ENCODE measurements around the gene ITGA1.

ITGA1 gene

GRCh38 chr5:52924456-52924855, 136.7 kb downstream of the ITGA1 start:
- no peaks in the 10 kb centered on the region for H3K27me3 ChIP-seq (ENCODE audit: insufficient read depth, poor library complexity, severe bottlenecking)
- H3K27ac ChIP-seq (replicated peaks): no peak overlapping the region
- DNase-seq (ENCODE audit: low read depth in 1 of 2, low spot score in 1 of 2): no peak
- no peak for TF ChIP-seq GABPA (IDR thresholded peaks at IDR 0.05; ENCODE audit: low read depth)
- no peak for TF ChIP-seq POLR2AphosphoS5 (IDR thresholded peaks at IDR 0.05; ENCODE audit: low read depth)
- TF ChIP-seq, protein P1, sequence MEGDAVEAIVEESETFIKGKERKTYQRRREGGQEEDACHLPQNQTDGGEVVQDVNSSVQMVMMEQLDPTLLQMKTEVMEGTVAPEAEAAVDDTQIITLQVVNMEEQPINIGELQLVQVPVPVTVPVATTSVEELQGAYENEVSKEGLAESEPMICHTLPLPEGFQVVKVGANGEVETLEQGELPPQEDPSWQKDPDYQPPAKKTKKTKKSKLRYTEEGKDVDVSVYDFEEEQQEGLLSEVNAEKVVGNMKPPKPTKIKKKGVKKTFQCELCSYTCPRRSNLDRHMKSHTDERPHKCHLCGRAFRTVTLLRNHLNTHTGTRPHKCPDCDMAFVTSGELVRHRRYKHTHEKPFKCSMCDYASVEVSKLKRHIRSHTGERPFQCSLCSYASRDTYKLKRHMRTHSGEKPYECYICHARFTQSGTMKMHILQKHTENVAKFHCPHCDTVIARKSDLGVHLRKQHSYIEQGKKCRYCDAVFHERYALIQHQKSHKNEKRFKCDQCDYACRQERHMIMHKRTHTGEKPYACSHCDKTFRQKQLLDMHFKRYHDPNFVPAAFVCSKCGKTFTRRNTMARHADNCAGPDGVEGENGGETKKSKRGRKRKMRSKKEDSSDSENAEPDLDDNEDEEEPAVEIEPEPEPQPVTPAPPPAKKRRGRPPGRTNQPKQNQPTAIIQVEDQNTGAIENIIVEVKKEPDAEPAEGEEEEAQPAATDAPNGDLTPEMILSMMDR (IDR thresholded peaks at IDR 0.05; ENCODE audit: insufficient read depth, low read length): no peak
- no peak for TF ChIP-seq REST (IDR thresholded peaks at IDR 0.05; ENCODE audit: insufficient replicate concordance, low read depth)
- TF ChIP-seq SPI1 (IDR thresholded peaks at IDR 0.05; ENCODE audit: borderline replicate concordance, low read depth): no peak
- no peak overlapping the region for H3K4me3 ChIP-seq (replicated peaks; ENCODE audit: insufficient read depth, low read length)

DNA sequence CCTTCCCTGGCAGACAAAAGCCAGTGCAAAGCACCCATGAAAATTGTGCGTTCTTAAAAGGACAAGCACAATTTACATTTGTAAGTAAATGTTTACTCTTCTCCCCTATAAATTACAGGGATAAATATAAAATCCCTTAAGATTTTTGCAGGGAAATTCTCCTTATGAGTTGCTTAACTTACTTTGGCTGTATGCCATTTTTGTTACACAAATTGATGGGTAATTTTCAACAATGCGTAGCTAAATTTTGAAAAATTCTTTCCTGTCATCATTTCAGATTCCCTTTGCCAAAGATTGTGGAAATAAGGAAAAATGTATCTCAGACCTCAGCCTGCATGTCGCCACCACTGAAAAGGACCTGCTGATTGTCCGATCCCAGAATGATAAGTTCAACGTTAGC, 137.3 kb downstream of the ITGA1 start:
- no peaks in the 10 kb centered on the region for H3K27me3 ChIP-seq (ENCODE audit: insufficient read depth, poor library complexity, severe bottlenecking)
- H3K4me3 ChIP-seq (replicated peaks; ENCODE audit: insufficient read depth, low read length): no peak overlapping the region
- DNase-seq (ENCODE audit: low read depth in 1 of 2, low spot score in 1 of 2): no peak
- H3K27ac ChIP-seq (replicated peaks): no peak overlapping the region
- no peak for TF ChIP-seq REST (IDR thresholded peaks at IDR 0.05; ENCODE audit: insufficient replicate concordance, low read depth)
- no peak for TF ChIP-seq GABPA (IDR thresholded peaks at IDR 0.05; ENCODE audit: low read depth)
- no peak for TF ChIP-seq SPI1 (IDR thresholded peaks at IDR 0.05; ENCODE audit: borderline replicate concordance, low read depth)
- TF ChIP-seq POLR2AphosphoS5 (IDR thresholded peaks at IDR 0.05; ENCODE audit: low read depth): no peak
- TF ChIP-seq, protein P1 (IDR thresholded peaks at IDR 0.05; ENCODE audit: insufficient read depth, low read length): no peak

DNA sequence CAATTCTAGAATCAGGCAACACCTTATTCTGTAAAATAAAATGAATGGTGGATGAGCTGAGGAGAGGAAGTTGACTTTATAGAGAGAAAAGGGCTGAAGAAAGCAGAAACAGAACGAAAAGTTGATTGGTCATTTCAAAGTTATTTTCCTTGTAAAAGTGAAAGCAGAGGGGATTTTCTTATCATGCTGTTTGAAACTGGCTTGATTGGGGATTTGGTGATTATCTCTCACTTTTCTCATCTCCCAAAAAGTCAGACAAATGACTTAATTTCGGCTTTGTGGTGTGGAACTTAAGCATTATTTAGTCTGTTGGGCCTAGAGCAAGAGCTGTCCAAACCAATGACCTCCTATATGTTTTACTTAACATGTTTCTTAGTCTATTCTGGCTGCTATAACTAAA, 141.0 kb downstream of the ITGA1 start:
- TF ChIP-seq, protein P1 (IDR thresholded peaks at IDR 0.05; ENCODE audit: insufficient read depth, low read length): no peak
- TF ChIP-seq GABPA (IDR thresholded peaks at IDR 0.05; ENCODE audit: low read depth) (no peak), SPI1 (IDR thresholded peaks at IDR 0.05; ENCODE audit: borderline replicate concordance, low read depth) (no peak), POLR2AphosphoS5 (IDR thresholded peaks at IDR 0.05; ENCODE audit: low read depth) (no peak), REST (IDR thresholded peaks at IDR 0.05; ENCODE audit: insufficient replicate concordance, low read depth) (no peak)
- no peaks in the 10 kb centered on the region for H3K27me3 ChIP-seq (ENCODE audit: insufficient read depth, poor library complexity, severe bottlenecking)
- no peak for DNase-seq (ENCODE audit: low read depth in 1 of 2, low spot score in 1 of 2)
- H3K27ac ChIP-seq (replicated peaks): no peak overlapping the region
- no peak overlapping the region for H3K4me3 ChIP-seq (replicated peaks; ENCODE audit: insufficient read depth, low read length)
